ENCODE measurements around the gene EIF4E2.

- TF ChIP-seq POLR2A (IDR thresholded peaks at IDR 0.05) (no peak), CTCF (IDR thresholded peaks at IDR 0.05) (no peak)
Observed at GRCh38 chr2:232521098-232521497, 29.4 kb upstream of the EIF4E2 start.

Measured in tibial nerve (tissue), 3 donors.